SK-N-SH (cell line): Measurements from ENCODE around the gene CRACR2B. TPM values are rescaled to one million over a fixed set of nuclear protein-coding genes. Genes with fewer than 3 reads are reported as not detected.

ENCODE experiments used
- CTCF ChIA-PET: fragments of 300-600, 350-600 bp; formaldehyde crosslinking; extraction: SDS; loops from one replicate; lab custom pipeline; 2021; lab: Yijun Ruan, JAX
- POLR2A ChIA-PET: fragments of 350-600 bp; sonication (Branson Sonifier 250); formaldehyde crosslinking; extraction: SDS; loops from one replicate; lab custom pipeline; 2020; ENCODE audit warnings: antibody characterized with exemption, inconsistent platforms; lab: Yijun Ruan, JAX
- DNase-seq: peaks from one replicate; pipeline ENCODE4 v3.0.0; 2012
- H2AFZ ChIP-seq: fragments of 200-600 bp; sonication (generic); 2 replicates; pipeline ENCODE4 v1.8.1; 2016; ENCODE audit warnings: antibody characterized with exemption, mild to moderate bottlenecking, low read depth
- H3F3A ChIP-seq: fragments of 200-600 bp; sonication (generic); replicated peaks from 2 replicates; pipeline ENCODE3; 2016; ENCODE audit warnings: antibody characterized with exemption, mild to moderate bottlenecking; ENCODE audit not compliant: insufficient read depth
- H3K27ac ChIP-seq, 2 experiments: fragments of 200-500 bp in 1 of 2; fragments of 200-600 bp in 1 of 2; sonication (Bioruptor generic) in 1 of 2; sonication (generic), shearing (Covaris generic) in 1 of 2; 2 replicates each; pipeline versions ENCODE4 v1.5.1 to v1.6.1; 2014 to 2016; ENCODE audit warnings: low read depth in 2 of 2, inconsistent platforms in 1 of 2, low read length in 1 of 2, mild to moderate bottlenecking in 1 of 2, mixed read lengths in 1 of 2
- H3K27me3 ChIP-seq: fragments of 200-600 bp; sonication (generic), shearing (Covaris generic); 2 replicates; pipeline ENCODE4 v1.6.1; 2016; ENCODE audit warnings: mixed run types; ENCODE audit not compliant: insufficient read depth
- H3K36me3 ChIP-seq, 2 experiments: fragments of 200-500 bp in 1 of 2; fragments of 200-600 bp in 1 of 2; sonication (Bioruptor generic) in 1 of 2; sonication (generic) in 1 of 2; replicated peaks in 1 of 2; 2 replicates each; pipeline versions ENCODE3 to v1.5.1; 2014 to 2016; ENCODE audit warnings: low read length in 1 of 2, mild to moderate bottlenecking in 1 of 2; ENCODE audit not compliant: insufficient read depth in 2 of 2, control insufficient read depth in 1 of 2
- H3K4me1 ChIP-seq, 2 experiments: fragments of 200-500 bp in 1 of 2; fragments of 200-600 bp in 1 of 2; sonication (Bioruptor generic) in 1 of 2; sonication (generic), shearing (Covaris generic) in 1 of 2; 2 replicates each; pipeline versions ENCODE4 v1.5.1 to v1.6.1; 2014 to 2016; ENCODE audit warnings: low read depth in 1 of 2, low read length in 1 of 2, mixed run types in 1 of 2; ENCODE audit not compliant: insufficient read depth in 2 of 2, control insufficient read depth in 1 of 2
- H3K4me2 ChIP-seq: fragments of 200-600 bp; sonication (generic), shearing (Covaris generic); 2 replicates; pipeline ENCODE4 v1.6.1; 2017; ENCODE audit warnings: mixed run types
- H3K4me3 ChIP-seq, 2 experiments: fragments of 200-500 bp in 1 of 2; fragments of 200-600 bp in 1 of 2; sonication (Bioruptor generic) in 1 of 2; sonication (generic), shearing (Covaris generic) in 1 of 2; 2 replicates each; pipeline versions ENCODE4 v1.5.1 to v1.8.1; 2014 to 2016; ENCODE audit warnings: low read depth in 2 of 2, inconsistent platforms in 1 of 2, low read length in 1 of 2, mild to moderate bottlenecking in 1 of 2, mixed read lengths in 1 of 2, moderate library complexity in 1 of 2
- H3K79me2 ChIP-seq: fragments of 200-600 bp; sonication (generic); 2 replicates; pipeline ENCODE4 v1.8.1; 2017; ENCODE audit warnings: mild to moderate bottlenecking; ENCODE audit not compliant: insufficient read depth
- H3K9ac ChIP-seq: fragments of 200-600 bp; sonication (generic); 2 replicates; pipeline ENCODE4 v1.6.1; 2017; ENCODE audit warnings: mixed run types
- H3K9me2 ChIP-seq: fragments of 200-600 bp; sonication (generic); 2 replicates; pipeline ENCODE4 v1.6.1; 2017; ENCODE audit warnings: mixed run types
- H3K9me3 ChIP-seq: fragments of 200-600 bp; sonication (generic); 2 replicates; pipeline ENCODE4 v1.6.1; 2017; ENCODE audit warnings: mixed run types, mild to moderate bottlenecking, moderate library complexity
- H4K20me1 ChIP-seq: fragments of 200-600 bp; sonication (generic); 2 replicates; pipeline ENCODE4 v1.6.1; 2017; ENCODE audit warnings: mild to moderate bottlenecking, mixed run types; ENCODE audit not compliant: insufficient read depth
- FOXJ3 ChIP-seq: sonication (generic); formaldehyde crosslinking; IDR thresholded peaks from 2 replicates; pipeline ENCODE4 v1.5.1; 2020; ENCODE audit warnings: mild to moderate bottlenecking, missing genetic modification reagents
- FOXM1 ChIP-seq: IDR thresholded peaks from 2 replicates; pipeline ENCODE4 v1.4.0; 2012; ENCODE audit warnings: low read depth, mild to moderate bottlenecking
- GATA2 ChIP-seq: sonication (generic); formaldehyde crosslinking; IDR thresholded peaks from 2 replicates; pipeline ENCODE4 v1.5.0; 2020; ENCODE audit warnings: mild to moderate bottlenecking, missing genetic modification reagents
- MAX ChIP-seq: IDR thresholded peaks from 2 replicates; pipeline ENCODE4 v1.4.0; 2012; ENCODE audit warnings: low read depth
- NFIC ChIP-seq: IDR thresholded peaks from 2 replicates; pipeline ENCODE4 v1.4.0; 2012; ENCODE audit warnings: borderline replicate concordance
- NRF1 ChIP-seq: IDR thresholded peaks from 2 replicates; pipeline ENCODE4 v1.6.1; 2012; ENCODE audit warnings: low read depth, mild to moderate bottlenecking, low read length
- RAD21 ChIP-seq: IDR thresholded peaks from 2 replicates; pipeline ENCODE4 v1.6.1; 2012; ENCODE audit warnings: mild to moderate bottlenecking, low read length
- RCOR1 ChIP-seq: fragments of 150-350 bp; IDR thresholded peaks from 2 replicates; pipeline ENCODE4 v1.6.1; 2017; ENCODE audit warnings: antibody characterized with exemption, low read length
- RXRA ChIP-seq: IDR thresholded peaks from 2 replicates; pipeline ENCODE4 v1.4.0; 2012; ENCODE audit warnings: low read depth, mild to moderate bottlenecking, borderline replicate concordance
- TAF1 ChIP-seq: IDR thresholded peaks from 2 replicates; pipeline ENCODE4 v1.6.1; 2012; ENCODE audit warnings: low read depth, mild to moderate bottlenecking, low read length, moderate library complexity, borderline replicate concordance
- TCF12 ChIP-seq: IDR thresholded peaks from 2 replicates; pipeline ENCODE4 v1.4.0; 2012
- WGBS: methylation state at CpG from one replicate; pipeline ENCODE4 v1.1.6; 2017; ENCODE audit warnings: low lambda C conversion rate; 5-methylcytosine and 5-hydroxymethylcytosine counted together
- polyA plus RNA-seq, 3 experiments: library from polyadenylated mRNA; depleted of rRNA; stranded (reverse); fragments of >200 nt; gene quantifications; 2 replicates each; pipeline ENCODE4 v1.2.3, GENCODE V29; 2012
- TF ChIP-seq, protein P1 (sequence below): fragments of 200-600 bp; sonication (generic); IDR thresholded peaks from 2 replicates; pipeline ENCODE4 v1.6.1; 2017; ENCODE audit warnings: antibody characterized with exemption, mild to moderate bottlenecking, moderate library complexity
- TF ChIP-seq, protein P2 (sequence below): fragments of 150-350 bp; IDR thresholded peaks from 2 replicates; pipeline ENCODE4 v1.6.1; 2016; ENCODE audit warnings: mild to moderate bottlenecking, low read depth, low read length

Gene CRACR2B
- polyA plus RNA-seq, 1 of the 3 experiments (the other 2 are of a cell fraction): 1.1 TPM

- no peak for TF ChIP-seq TCF12
- no peak for TF ChIP-seq FOXM1
- TF ChIP-seq, protein P1, sequence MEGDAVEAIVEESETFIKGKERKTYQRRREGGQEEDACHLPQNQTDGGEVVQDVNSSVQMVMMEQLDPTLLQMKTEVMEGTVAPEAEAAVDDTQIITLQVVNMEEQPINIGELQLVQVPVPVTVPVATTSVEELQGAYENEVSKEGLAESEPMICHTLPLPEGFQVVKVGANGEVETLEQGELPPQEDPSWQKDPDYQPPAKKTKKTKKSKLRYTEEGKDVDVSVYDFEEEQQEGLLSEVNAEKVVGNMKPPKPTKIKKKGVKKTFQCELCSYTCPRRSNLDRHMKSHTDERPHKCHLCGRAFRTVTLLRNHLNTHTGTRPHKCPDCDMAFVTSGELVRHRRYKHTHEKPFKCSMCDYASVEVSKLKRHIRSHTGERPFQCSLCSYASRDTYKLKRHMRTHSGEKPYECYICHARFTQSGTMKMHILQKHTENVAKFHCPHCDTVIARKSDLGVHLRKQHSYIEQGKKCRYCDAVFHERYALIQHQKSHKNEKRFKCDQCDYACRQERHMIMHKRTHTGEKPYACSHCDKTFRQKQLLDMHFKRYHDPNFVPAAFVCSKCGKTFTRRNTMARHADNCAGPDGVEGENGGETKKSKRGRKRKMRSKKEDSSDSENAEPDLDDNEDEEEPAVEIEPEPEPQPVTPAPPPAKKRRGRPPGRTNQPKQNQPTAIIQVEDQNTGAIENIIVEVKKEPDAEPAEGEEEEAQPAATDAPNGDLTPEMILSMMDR: no peak
- no peak for TF ChIP-seq GATA2 (CRISPR knock-in tag)
- TF ChIP-seq RXRA: no peak
- TF ChIP-seq FOXJ3 (CRISPR knock-in tag): no peak
- TF ChIP-seq, protein P2, sequence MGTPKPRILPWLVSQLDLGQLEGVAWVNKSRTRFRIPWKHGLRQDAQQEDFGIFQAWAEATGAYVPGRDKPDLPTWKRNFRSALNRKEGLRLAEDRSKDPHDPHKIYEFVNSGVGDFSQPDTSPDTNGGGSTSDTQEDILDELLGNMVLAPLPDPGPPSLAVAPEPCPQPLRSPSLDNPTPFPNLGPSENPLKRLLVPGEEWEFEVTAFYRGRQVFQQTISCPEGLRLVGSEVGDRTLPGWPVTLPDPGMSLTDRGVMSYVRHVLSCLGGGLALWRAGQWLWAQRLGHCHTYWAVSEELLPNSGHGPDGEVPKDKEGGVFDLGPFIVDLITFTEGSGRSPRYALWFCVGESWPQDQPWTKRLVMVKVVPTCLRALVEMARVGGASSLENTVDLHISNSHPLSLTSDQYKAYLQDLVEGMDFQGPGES: no peak
- no peak for TF ChIP-seq MAX
- no peak for TF ChIP-seq RCOR1
- TF ChIP-seq, all 33 proteins: peak for 0
- Histone ChIP-seq H3K79me2 (peaks cover 20% of the 10 kb centered on the region), H3F3A (peaks cover 18% of the 10 kb centered on the region), H4K20me1 (no peaks in the 10 kb centered on the region), H3K27me3 (no peaks in the 10 kb centered on the region), H3K4me2 (no peak overlapping the region), H2AFZ (no peak overlapping the region), H3K4me1 (peaks cover 8 to 48% of the 10 kb centered on the region in 2 experiments; a peak in 2 of 4 replicates), H3K9ac (no peak overlapping the region), H3K4me3 (no peak overlapping the region), H3K9me3 (no peaks in the 10 kb centered on the region), H3K36me3 (peaks cover 0 to 30% of the 10 kb centered on the region in 2 experiments), H3K9me2 (no peaks in the 10 kb centered on the region), H3K27ac (no peak overlapping the region; a peak in 1 of 4 replicates)
- 93% methylated on average over 11 of the region's 13 CpGs for WGBS
- CTCF ChIA-PET: interaction anchor here (6.3 kb wide), 1 partner anchor 9 kb away, joined by 43 read pairs; no protein-coding TSS in a partner anchor
- DNase-seq: no peak
- POLR2A ChIA-PET: interaction anchor here (1.0 kb wide), 1 partner anchor 16 kb away, joined by 3 read pairs; the partner anchor contains the start of gene GATD1
Observed at GRCh38 chr11:792873-793272, 34.8 kb upstream of the CRACR2B start.

- no peak for DNase-seq
- no peak overlapping the region for H3K4me3 ChIP-seq
- H3K4me2 ChIP-seq: no peak overlapping the region
- no peak overlapping the region; a peak in 1 of 4 replicates for H3K27ac ChIP-seq
- CTCF ChIA-PET: interaction anchor here (1.6 to 6.3 kb wide), 2 partner anchors 10 to 55 kb away, joined by 7 to 43 read pairs; no protein-coding TSS in a partner anchor
- peaks cover 8 to 50% of the 10 kb centered on the region in 2 experiments; a peak in 2 of 4 replicates for H3K4me1 ChIP-seq
- peaks cover 18% of the 10 kb centered on the region for H3F3A ChIP-seq
- H2AFZ ChIP-seq: no peak overlapping the region
- no peaks in the 10 kb centered on the region for H4K20me1 ChIP-seq
- no peaks in the 10 kb centered on the region for H3K27me3 ChIP-seq
- H3K9me3 ChIP-seq: no peaks in the 10 kb centered on the region
- 90% methylated on average over 6 of the region's 7 CpGs for WGBS
- H3K79me2 ChIP-seq: peaks cover 20% of the 10 kb centered on the region
- POLR2A ChIA-PET: interaction anchor here (0.9 to 2.5 kb wide), 3 partner anchors 10 to 17 kb away, joined by 3 to 8 read pairs (median 3); partner anchors contain the start of genes GATD1 and RPLP2
- no peak overlapping the region for H3K9ac ChIP-seq
- H3K36me3 ChIP-seq: peaks cover 0 to 30% of the 10 kb centered on the region in 2 experiments
- no peaks in the 10 kb centered on the region for H3K9me2 ChIP-seq
- no peak for TF ChIP-seq TAF1
- TF ChIP-seq RAD21: no peak
- no peak for TF ChIP-seq RCOR1
- TF ChIP-seq NFIC: no peak
- TF ChIP-seq NRF1: no peak
- no peak for TF ChIP-seq FOXJ3 (CRISPR knock-in tag)
Observed at GRCh38 chr11:793556-793955, 34.2 kb upstream of the CRACR2B start.
